Transverse colon (tissue), 4 donors: ENCODE data around the gene CFAP107. TPM values are rescaled to one million over a fixed set of nuclear protein-coding genes. Genes with fewer than 3 reads are reported as not detected.

ENCODE experiments used
- DNase-seq: peaks from one replicate; pipeline ENCODE4 v3.0.0-alpha.2; 2019
- H3K27ac ChIP-seq, 4 donors: fragments of 200-600 bp; sonication (generic); 2 replicates each; pipeline ENCODE4 v1.5.1; 2016 to 2018; ENCODE audit warnings: inconsistent platforms in 4 of 4
- H3K27me3 ChIP-seq: fragments of 200-600 bp; sonication (generic); 2 replicates; pipeline ENCODE4 v1.5.1; 2017; ENCODE audit warnings: inconsistent platforms
- H3K36me3 ChIP-seq, 4 donors: fragments of 200-600 bp; sonication (generic); 2 replicates each; pipeline ENCODE4 v1.5.1; 2017 to 2019; ENCODE audit warnings: inconsistent platforms in 4 of 4
- H3K4me1 ChIP-seq, 4 donors: fragments of 200-600 bp; sonication (generic); 2 replicates each; pipeline ENCODE4 v1.5.1; 2017 to 2020; ENCODE audit warnings: inconsistent platforms in 4 of 4
- H3K4me3 ChIP-seq, 4 donors: fragments of 200-600 bp; sonication (generic); 1 replicate in 1 of 4; 2 replicates in 3 of 4; pipeline versions ENCODE4 v1.5.1 to v1.6.1; 2017 to 2019; ENCODE audit warnings: inconsistent platforms in 4 of 4
- H3K9me3 ChIP-seq, 2 donors: fragments of 200-600 bp; sonication (generic); 2 replicates each; pipeline ENCODE4 v1.5.1; 2017 to 2019; ENCODE audit warnings: inconsistent platforms in 2 of 2
- EP300 ChIP-seq: sonication (generic); formaldehyde crosslinking; IDR thresholded peaks from one replicate; pipeline ENCODE4 v1.6.1; 2017; ENCODE audit warnings: antibody characterized with exemption, low read depth
- POLR2A ChIP-seq: fragments of 450-650 bp; IDR thresholded peaks from one replicate; pipeline ENCODE4 v1.6.1; 2016; ENCODE audit warnings: antibody characterized with exemption, mild to moderate bottlenecking, moderate library complexity
- POLR2AphosphoS5 ChIP-seq, 3 donors: sonication (generic); formaldehyde crosslinking; IDR thresholded peaks; one replicate each; pipeline ENCODE4 v1.6.1; 2016; ENCODE audit warnings: antibody characterized with exemption in 3 of 3
- WGBS, 2 donors: methylation state at CpG; one replicate each; pipeline ENCODE4 v1.1.5; 2018; ENCODE audit warnings: low coverage in 1 of 2; 5-methylcytosine and 5-hydroxymethylcytosine counted together
- in situ Hi-C, 4 donors: fragments of 200-750 bp; cut with MboI; loops; one replicate each; pipeline versions ENCODE4 v1.15.0 to v1.15.1; 2017; ENCODE audit warnings: low sequenced_read_pairs in 3 of 4, low pct_ligation_motif_present in 1 of 4, low pct_unique_long_range_greater_than_20kb in 1 of 4
- intact Hi-C: fragments of 100-400 bp; cut with DNase I; formaldehyde crosslinking; loops from one replicate; pipeline ENCODE4 v1.15.1; 2023; ENCODE audit warnings: low total_unique reads
- total RNA-seq, 4 donors: library from RNA; depleted of rRNA; stranded (reverse); fragments of >200 nt; gene quantifications; one replicate each; pipeline ENCODE4 v1.1.0, GENCODE V29; 2016
- TF ChIP-seq, protein P1 (sequence below), 5 experiments: fragments of 200-600 bp in 3 of 5; fragments of 450-650 bp in 2 of 5; sonication (generic) in 3 of 5; IDR thresholded peaks; 1 replicate in 2 of 5; 2 replicates in 3 of 5; pipeline ENCODE4 v1.5.1; 2016 to 2017; ENCODE audit warnings: antibody characterized with exemption in 5 of 5, inconsistent platforms in 3 of 5, mild to moderate bottlenecking in 2 of 5, moderate library complexity in 1 of 5

The CFAP107 gene
- total RNA-seq, 4 donors from 2014 or later, result not detected

DNA sequence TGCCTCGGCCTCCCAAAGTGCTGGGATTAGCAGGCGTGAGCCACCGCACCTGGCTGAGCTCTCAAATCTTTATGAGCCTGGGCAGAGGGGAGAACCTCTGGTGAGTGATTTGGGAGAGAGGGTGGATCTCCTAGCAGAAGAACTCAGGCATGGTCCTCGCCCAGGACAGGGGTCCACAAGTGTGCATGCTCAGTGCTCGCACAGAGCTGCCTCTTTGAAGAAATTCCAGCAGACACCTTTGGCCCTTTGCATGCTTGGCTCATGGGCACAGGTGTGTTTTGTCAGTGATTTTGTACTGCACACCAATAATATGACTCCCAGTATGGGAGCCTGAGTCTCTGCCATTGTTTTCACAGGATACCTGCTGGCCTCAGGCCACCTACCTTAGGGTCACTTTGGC, 15.8 kb downstream of the CFAP107 start:
- H3K36me3 ChIP-seq, result no peaks in the 10 kb centered on the region
- in situ Hi-C loops, result no loop called here
- no peaks in the 10 kb centered on the region for H3K27me3 ChIP-seq
- H3K9me3 ChIP-seq, result no peaks in the 10 kb centered on the region
- no peak for DNase-seq
- no peaks in the 10 kb centered on the region for H3K4me1 ChIP-seq
- no peak overlapping the region for H3K27ac ChIP-seq
- H3K4me3 ChIP-seq, result no peak overlapping the region
- intact Hi-C loops, result no loop called here
- 80% methylated on average over 5 of the region's 5 CpGs; no CpG with 5 or more reads in 1 of the 2 donors for WGBS, 2 donors
- TF ChIP-seq, protein P1, sequence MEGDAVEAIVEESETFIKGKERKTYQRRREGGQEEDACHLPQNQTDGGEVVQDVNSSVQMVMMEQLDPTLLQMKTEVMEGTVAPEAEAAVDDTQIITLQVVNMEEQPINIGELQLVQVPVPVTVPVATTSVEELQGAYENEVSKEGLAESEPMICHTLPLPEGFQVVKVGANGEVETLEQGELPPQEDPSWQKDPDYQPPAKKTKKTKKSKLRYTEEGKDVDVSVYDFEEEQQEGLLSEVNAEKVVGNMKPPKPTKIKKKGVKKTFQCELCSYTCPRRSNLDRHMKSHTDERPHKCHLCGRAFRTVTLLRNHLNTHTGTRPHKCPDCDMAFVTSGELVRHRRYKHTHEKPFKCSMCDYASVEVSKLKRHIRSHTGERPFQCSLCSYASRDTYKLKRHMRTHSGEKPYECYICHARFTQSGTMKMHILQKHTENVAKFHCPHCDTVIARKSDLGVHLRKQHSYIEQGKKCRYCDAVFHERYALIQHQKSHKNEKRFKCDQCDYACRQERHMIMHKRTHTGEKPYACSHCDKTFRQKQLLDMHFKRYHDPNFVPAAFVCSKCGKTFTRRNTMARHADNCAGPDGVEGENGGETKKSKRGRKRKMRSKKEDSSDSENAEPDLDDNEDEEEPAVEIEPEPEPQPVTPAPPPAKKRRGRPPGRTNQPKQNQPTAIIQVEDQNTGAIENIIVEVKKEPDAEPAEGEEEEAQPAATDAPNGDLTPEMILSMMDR (IDR thresholded peaks at IDR 0.05), result no peak
- no peak for TF ChIP-seq EP300
- TF ChIP-seq POLR2A, result no peak

DNA sequence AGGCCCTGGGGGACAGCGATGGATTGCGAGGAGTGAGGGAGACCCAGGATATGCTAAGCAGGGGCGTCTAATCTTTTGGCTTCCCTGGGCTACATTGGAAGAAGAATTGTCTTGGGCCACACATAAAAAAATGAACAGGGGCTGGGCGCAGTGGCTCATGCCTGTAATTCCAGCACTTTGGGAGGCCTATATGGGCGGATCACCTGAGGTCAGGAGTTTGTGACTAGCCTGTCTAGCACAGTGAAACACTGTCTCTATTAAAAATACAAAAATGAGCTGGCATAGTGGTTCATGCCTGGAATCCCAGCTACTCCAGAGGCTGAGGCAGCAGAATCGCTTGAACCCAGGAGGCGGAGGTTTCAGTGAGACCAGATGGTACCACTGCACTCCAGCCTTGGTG, 16.8 kb downstream of the CFAP107 start:
- no peaks in the 10 kb centered on the region for H3K36me3 ChIP-seq
- WGBS, 2 donors, result 87% methylated on average over 7 of the region's 7 CpGs; no CpG with 5 or more reads in 1 of the 2 donors
- H3K27ac ChIP-seq, result no peak overlapping the region
- no peak overlapping the region for H3K4me3 ChIP-seq
- no peaks in the 10 kb centered on the region for H3K9me3 ChIP-seq
- DNase-seq, result no peak
- in situ Hi-C loops (no loop called here), intact Hi-C loops (no loop called here)
- H3K27me3 ChIP-seq, result no peaks in the 10 kb centered on the region
- H3K4me1 ChIP-seq, result no peaks in the 10 kb centered on the region
- no peak for TF ChIP-seq EP300

DNA sequence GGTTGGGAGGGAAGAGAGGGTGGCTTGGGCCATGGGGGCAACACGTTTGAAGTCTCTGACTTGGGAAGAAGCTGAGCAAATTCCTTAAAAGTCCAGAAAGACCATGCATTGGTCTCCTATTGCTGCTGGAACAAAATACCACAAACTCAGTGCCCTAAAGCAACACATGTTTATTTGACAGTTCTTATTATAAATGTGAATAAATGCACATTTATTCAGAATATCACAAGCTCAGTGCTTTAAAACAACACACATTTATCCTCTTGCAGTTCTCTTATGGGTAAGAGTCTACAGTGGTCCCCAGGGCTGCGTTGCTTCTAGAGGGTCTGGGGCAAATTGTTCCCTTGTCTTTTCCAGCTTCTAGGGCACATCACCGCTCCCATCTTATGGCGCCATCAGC, 17.5 kb downstream of the CFAP107 start:
- no peak for DNase-seq
- no peaks in the 10 kb centered on the region for H3K4me1 ChIP-seq
- WGBS, 2 donors, result 74 to 77% methylated on average over 3 to 4 of the region's 4 CpGs
- in situ Hi-C loops (no loop called here), intact Hi-C loops (no loop called here)
- H3K9me3 ChIP-seq, result no peaks in the 10 kb centered on the region
- no peaks in the 10 kb centered on the region for H3K27me3 ChIP-seq
- no peak overlapping the region for H3K4me3 ChIP-seq
- no peaks in the 10 kb centered on the region for H3K36me3 ChIP-seq
- H3K27ac ChIP-seq, result no peak overlapping the region
- TF ChIP-seq, protein P1 (IDR thresholded peaks at IDR 0.05), result no peak
- TF ChIP-seq POLR2A (no peak), EP300 (no peak), POLR2AphosphoS5 (IDR thresholded peaks at IDR 0.05) (no peak)

DNA sequence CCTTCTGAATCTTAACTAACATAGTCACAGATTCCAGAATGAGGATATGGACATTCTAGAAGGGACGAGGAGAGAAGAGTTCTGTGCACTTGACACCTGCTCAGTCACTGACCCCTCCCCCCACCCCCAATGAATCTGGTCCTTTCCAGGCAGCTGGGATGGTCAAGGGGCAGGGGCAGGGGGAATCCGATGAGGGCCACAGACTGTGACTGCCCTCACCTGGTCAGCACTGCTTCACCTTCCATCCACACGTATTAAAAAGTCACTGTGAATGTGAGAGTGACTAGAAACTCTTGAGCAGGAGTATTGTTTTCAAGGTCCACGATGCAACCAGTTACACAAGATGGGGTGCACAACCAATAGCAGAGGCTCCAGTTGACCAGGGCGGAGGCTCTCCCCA, 18.0 kb downstream of the CFAP107 start:
- intact Hi-C loops, result no loop called here
- no peaks in the 10 kb centered on the region for H3K9me3 ChIP-seq
- 67 to 70% methylated on average over 1 to 5 of the region's 5 CpGs for WGBS, 2 donors
- no peaks in the 10 kb centered on the region for H3K36me3 ChIP-seq
- H3K4me3 ChIP-seq, result no peak overlapping the region
- H3K27ac ChIP-seq, result no peak overlapping the region
- TF ChIP-seq POLR2AphosphoS5 (IDR thresholded peaks at IDR 0.05) (no peak), POLR2A (no peak), EP300 (no peak)
- TF ChIP-seq, protein P1 (IDR thresholded peaks at IDR 0.05), result no peak
- in situ Hi-C loops, result no loop called here
- DNase-seq, result no peak
- H3K4me1 ChIP-seq, result no peaks in the 10 kb centered on the region
- H3K27me3 ChIP-seq, result no peaks in the 10 kb centered on the region

DNA sequence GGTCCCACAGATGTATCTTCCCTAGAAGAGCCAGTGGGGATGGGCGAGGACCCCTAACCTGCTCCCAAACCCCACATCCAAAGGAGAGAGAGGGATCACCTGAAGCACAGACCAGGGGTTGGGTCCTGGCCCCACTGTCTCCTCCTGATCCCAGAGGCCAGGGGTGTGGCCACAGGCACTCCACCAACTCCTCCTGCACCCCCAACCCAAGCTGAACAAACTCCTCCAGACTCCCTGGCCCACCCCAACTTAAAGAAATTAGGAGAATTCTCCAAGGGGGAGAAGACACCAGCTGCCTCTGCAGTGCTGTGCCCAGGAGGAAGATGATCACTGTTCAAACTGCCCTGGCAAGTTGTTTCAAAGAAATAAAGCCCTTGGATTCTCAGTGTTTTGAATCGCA, 23.0 kb downstream of the CFAP107 start:
- peaks cover 13% of the 10 kb centered on the region for H3K27me3 ChIP-seq
- TF ChIP-seq EP300 (no peak), POLR2AphosphoS5 (IDR thresholded peaks at IDR 0.05) (no peak), POLR2A (no peak)
- TF ChIP-seq, protein P1 (IDR thresholded peaks at IDR 0.05), result no peak
- WGBS, 2 donors, result 31 to 50% methylated on average over 1 to 2 of the region's 2 CpGs

More for the DNA sequence above, 23.0 kb downstream of the CFAP107 start:
- Histone ChIP-seq H3K36me3 (no peaks in the 10 kb centered on the region), H3K4me3 (no peak overlapping the region), H3K4me1 (no peaks in the 10 kb centered on the region), H3K27ac (no peak overlapping the region), H3K9me3 (no peaks in the 10 kb centered on the region)
- intact Hi-C loops (no loop called here), in situ Hi-C loops (no loop called here)
- DNase-seq, result no peak
